Loucy (cell line): ENCODE measurements around the gene NDP.

Experiments
- H2AFZ ChIP-seq: fragments of 200-600 bp; sonication (generic); 2 replicates; pipeline ENCODE4 v1.6.0; 2016; ENCODE audit warnings: antibody characterized with exemption, mild to moderate bottlenecking, low read length, moderate library complexity
- H3F3A ChIP-seq: fragments of 200-600 bp; 2 replicates; pipeline ENCODE4 v1.6.0; 2016; ENCODE audit warnings: antibody characterized with exemption, low read depth, mild to moderate bottlenecking
- H3K27me3 ChIP-seq: fragments of 200-600 bp; sonication (generic); 2 replicates; pipeline ENCODE4 v1.6.1; 2014; ENCODE audit warnings: low read length, mild to moderate bottlenecking; ENCODE audit not compliant: insufficient read depth, poor library complexity, severe bottlenecking
- H3K36me3 ChIP-seq: fragments of 200-600 bp; sonication (generic); 2 replicates; pipeline ENCODE4 v1.6.1; 2016; ENCODE audit warnings: low read length; ENCODE audit not compliant: insufficient read depth
- H3K4me1 ChIP-seq: fragments of 200-600 bp; sonication (generic); 2 replicates; pipeline ENCODE4 v1.5.1; 2014; ENCODE audit warnings: low read length, mild to moderate bottlenecking; ENCODE audit not compliant: insufficient read depth, poor library complexity, severe bottlenecking
- H3K4me2 ChIP-seq: fragments of 200-600 bp; sonication (generic); 2 replicates; pipeline ENCODE4 v1.6.0; 2014; ENCODE audit warnings: antibody characterized with exemption, low read length, low read depth, mild to moderate bottlenecking; ENCODE audit not compliant: poor library complexity, severe bottlenecking
- H3K4me3 ChIP-seq: fragments of 200-600 bp; sonication (generic); 2 replicates; pipeline ENCODE4 v1.5.1; 2014; ENCODE audit warnings: low read length, mild to moderate bottlenecking, mixed read lengths; ENCODE audit not compliant: poor library complexity, severe bottlenecking
- H3K79me2 ChIP-seq: fragments of 200-600 bp; sonication (generic); 2 replicates; pipeline ENCODE4 v1.6.1; 2014; ENCODE audit warnings: low read length; ENCODE audit not compliant: insufficient read depth
- H3K9ac ChIP-seq: fragments of 200-600 bp; sonication (generic); 2 replicates; pipeline ENCODE4 v1.6.0; 2014; ENCODE audit warnings: mild to moderate bottlenecking, low read depth, low read length, moderate library complexity; ENCODE audit not compliant: poor library complexity, severe bottlenecking
- H3K9me2 ChIP-seq: fragments of 200-600 bp; sonication (generic); replicated peaks from 2 replicates; pipeline ENCODE4 v1.6.1; 2016; ENCODE audit warnings: low read depth, low read length, mixed read lengths
- H3K9me3 ChIP-seq: fragments of 200-600 bp; sonication (generic); 2 replicates; pipeline ENCODE4 v1.6.1; 2014; ENCODE audit warnings: mild to moderate bottlenecking, antibody characterized with exemption, low read length, low read depth; ENCODE audit not compliant: insufficient read depth
- H4K20me1 ChIP-seq: fragments of 200-600 bp; sonication (generic); 2 replicates; pipeline ENCODE4 v1.6.0; 2014; ENCODE audit warnings: antibody characterized with exemption, low read length, mild to moderate bottlenecking; ENCODE audit not compliant: insufficient read depth, poor library complexity, severe bottlenecking
- CTCF ChIP-seq: fragments of 200-600 bp; sonication (generic); conservative IDR thresholded peaks from 2 replicates; pipeline ENCODE4 v1.5.1; 2014; ENCODE audit warnings: mild to moderate bottlenecking, antibody characterized with exemption, low read length
- EZH2phosphoT487 ChIP-seq: fragments of 200-600 bp; IDR thresholded peaks from 2 replicates; pipeline ENCODE4 v1.6.1; 2018; ENCODE audit warnings: antibody characterized with exemption, mild to moderate bottlenecking, moderate library complexity, borderline replicate concordance

The NDP gene

GRCh38 chrX:43910012-43910411 lies 63.2 kb downstream of the NDP start:
- Histone ChIP-seq H3K4me1 (no peaks in the 10 kb centered on the region), H3K9me2 (no peaks in the 10 kb centered on the region), H3K9me3 (no peaks in the 10 kb centered on the region), H3K27me3 (no peaks in the 10 kb centered on the region), H4K20me1 (no peaks in the 10 kb centered on the region), H3K36me3 (no peaks in the 10 kb centered on the region), H3K4me2 (no peak overlapping the region), H3K4me3 (no peak overlapping the region), H3F3A (no peaks in the 10 kb centered on the region), H3K79me2 (no peaks in the 10 kb centered on the region), H2AFZ (no peak overlapping the region), H3K9ac (no peak overlapping the region)
- TF ChIP-seq EZH2phosphoT487 (no peak), CTCF (no peak)

- no peaks in the 10 kb centered on the region for H3F3A ChIP-seq
- H3K36me3 ChIP-seq = no peaks in the 10 kb centered on the region
- no peaks in the 10 kb centered on the region for H4K20me1 ChIP-seq
- no peaks in the 10 kb centered on the region for H3K9me2 ChIP-seq
- TF ChIP-seq CTCF = no peak
- no peak for TF ChIP-seq EZH2phosphoT487
- H2AFZ ChIP-seq = no peak overlapping the region
- H3K4me1 ChIP-seq = no peaks in the 10 kb centered on the region
- no peak overlapping the region for H3K4me2 ChIP-seq
- no peaks in the 10 kb centered on the region for H3K27me3 ChIP-seq
- no peaks in the 10 kb centered on the region for H3K9me3 ChIP-seq
- H3K4me3 ChIP-seq = no peak overlapping the region
- no peaks in the 10 kb centered on the region for H3K79me2 ChIP-seq
- no peak overlapping the region for H3K9ac ChIP-seq
These were observed 64.0 kb downstream of the NDP start for GRCh38 chrX:43909141-43909540.

GRCh38 chrX:43899878-43900815 lies 73.0 kb downstream of the NDP start:
- TF ChIP-seq EZH2phosphoT487 = no peak
- no peak for TF ChIP-seq CTCF
- no peaks in the 10 kb centered on the region for H3K27me3 ChIP-seq
- H2AFZ ChIP-seq = no peak overlapping the region
- H3F3A ChIP-seq = no peaks in the 10 kb centered on the region
- no peaks in the 10 kb centered on the region for H4K20me1 ChIP-seq
- no peaks in the 10 kb centered on the region for H3K9me2 ChIP-seq
- H3K9me3 ChIP-seq = no peaks in the 10 kb centered on the region
- no peaks in the 10 kb centered on the region for H3K79me2 ChIP-seq
- H3K4me1 ChIP-seq = no peaks in the 10 kb centered on the region
- H3K36me3 ChIP-seq = no peaks in the 10 kb centered on the region
- H3K4me2 ChIP-seq = no peak overlapping the region
- no peak overlapping the region for H3K4me3 ChIP-seq
- H3K9ac ChIP-seq = no peak overlapping the region
